ENCODE results near the gene A2M. TPM values are rescaled to one million over a fixed set of nuclear protein-coding genes. Genes with fewer than 3 reads are reported as not detected.

The A2M gene
- total and polyA plus RNA-seq, 2 of the 13 experiments (the other 11 are each of a cell fraction or from before 2014, with no cell fraction given), result 2,807 to 6,551 TPM

DNA sequence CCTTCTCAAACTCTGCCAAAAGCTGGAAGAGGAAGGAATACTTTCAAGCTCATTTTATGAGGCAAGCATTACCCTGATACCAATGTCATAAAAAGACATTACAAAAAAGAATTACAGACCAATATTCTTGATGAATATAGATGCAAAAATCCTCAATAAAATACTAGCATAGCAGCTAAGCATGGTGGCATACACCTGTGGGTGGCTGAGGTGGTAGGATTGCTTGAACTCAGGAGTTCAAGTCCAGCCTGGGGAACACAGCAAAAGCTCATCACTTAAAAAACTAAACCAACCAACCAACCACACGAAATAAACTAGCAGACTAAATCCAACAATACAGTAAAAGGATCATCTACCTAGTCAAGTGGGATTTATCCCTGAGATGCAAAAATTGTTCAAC is 29.6 kb downstream of the A2M start:
- FAIRE-seq, result no peak
- Histone ChIP-seq H3K79me2 (ENCODE audit: insufficient read depth, low read length) (peaks cover 60% of the 10 kb centered on the region), H3K4me2 (ENCODE audit: low read depth, low read length) (peak overlapping the region; percentile 5; the same call in 1 of the 2 replicates), H3K9me3 (ENCODE audit: low read length) (no peaks in the 10 kb centered on the region), H3K27me3 (ENCODE audit: control insufficient read depth in 1 of 2, insufficient read depth in 2 of 2, low read length in 2 of 2) (no peaks in the 10 kb centered on the region), H3K9ac (ENCODE audit: insufficient read depth, low read depth, low read length) (no peak overlapping the region), H3K36me3 (replicated peaks in 1 of 2; ENCODE audit: control insufficient read depth in 1 of 2, insufficient read depth in 2 of 2, low read length in 2 of 2) (peaks cover 22 to 91% of the 10 kb centered on the region in 2 experiments), H3K4me3 (replicated peaks in 1 of 3; ENCODE audit: insufficient read depth in 1 of 3, low read depth in 2 of 3, low read length in 3 of 3) (no peak overlapping the region), H3K27ac (ENCODE audit: extremely low read length, insufficient read depth, low read length) (no peak overlapping the region), H4K20me1 (ENCODE audit: insufficient read depth, low read length) (peaks cover 81% of the 10 kb centered on the region), H2AFZ (ENCODE audit: low read length) (no peak overlapping the region), H3K4me1 (ENCODE audit: insufficient read depth, low read length) (peaks cover 56% of the 10 kb centered on the region)
- TF ChIP-seq POLR2A (IDR thresholded peaks at IDR 0.05; ENCODE audit: insufficient read depth in 1 of 2, low read depth in 2 of 2, low read length in 2 of 2), result peak in 1 of 2 experiments; percentile 29; a peak in 1 of 4 replicates
- TF ChIP-seq RBM22 (optimal IDR thresholded peaks at IDR 0.05; ENCODE audit: low read length), result peak; percentile 90
- TF ChIP-seq, protein P1, sequence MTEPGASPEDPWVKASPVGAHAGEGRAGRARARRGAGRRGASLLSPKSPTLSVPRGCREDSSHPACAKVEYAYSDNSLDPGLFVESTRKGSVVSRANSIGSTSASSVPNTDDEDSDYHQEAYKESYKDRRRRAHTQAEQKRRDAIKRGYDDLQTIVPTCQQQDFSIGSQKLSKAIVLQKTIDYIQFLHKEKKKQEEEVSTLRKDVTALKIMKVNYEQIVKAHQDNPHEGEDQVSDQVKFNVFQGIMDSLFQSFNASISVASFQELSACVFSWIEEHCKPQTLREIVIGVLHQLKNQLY (CRISPR knock-in tag; IDR thresholded peaks at IDR 0.05), result no peak
- TF ChIP-seq RBFOX2 (IDR thresholded peaks at IDR 0.05; ENCODE audit: low read depth, low read length), result peak; percentile 61
- TF ChIP-seq, protein P2, sequence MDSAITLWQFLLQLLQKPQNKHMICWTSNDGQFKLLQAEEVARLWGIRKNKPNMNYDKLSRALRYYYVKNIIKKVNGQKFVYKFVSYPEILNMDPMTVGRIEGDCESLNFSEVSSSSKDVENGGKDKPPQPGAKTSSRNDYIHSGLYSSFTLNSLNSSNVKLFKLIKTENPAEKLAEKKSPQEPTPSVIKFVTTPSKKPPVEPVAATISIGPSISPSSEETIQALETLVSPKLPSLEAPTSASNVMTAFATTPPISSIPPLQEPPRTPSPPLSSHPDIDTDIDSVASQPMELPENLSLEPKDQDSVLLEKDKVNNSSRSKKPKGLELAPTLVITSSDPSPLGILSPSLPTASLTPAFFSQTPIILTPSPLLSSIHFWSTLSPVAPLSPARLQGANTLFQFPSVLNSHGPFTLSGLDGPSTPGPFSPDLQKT (CRISPR knock-in tag; IDR thresholded peaks at IDR 0.05; ENCODE audit: borderline replicate concordance), result no peak
- peak; percentile 60; the same call in 1 of the 2 replicates for TF ChIP-seq POLR2G (IDR thresholded peaks at IDR 0.05; ENCODE audit: low read depth, low read length)
- TF ChIP-seq MAF1 (CRISPR knock-in tag; IDR thresholded peaks at IDR 0.05; ENCODE audit: borderline replicate concordance), result no peak
- TF ChIP-seq ZNF710 (CRISPR knock-in tag; IDR thresholded peaks at IDR 0.05; ENCODE audit: borderline replicate concordance), result no peak
- TF ChIP-seq MIXL1 (CRISPR knock-in tag; IDR thresholded peaks at IDR 0.05), result no peak
- TF ChIP-seq CEBPG (CRISPR knock-in tag; IDR thresholded peaks at IDR 0.05), result no peak
- no peak for TF ChIP-seq CREB3 (CRISPR knock-in tag; IDR thresholded peaks at IDR 0.05)
- no peak for TF ChIP-seq NFATC3 (CRISPR knock-in tag; IDR thresholded peaks at IDR 0.05)
- no peak for ATAC-seq
- ChIA-PET CTCF (ENCODE audit: low intra/inter-chr PET ratio, low total read pairs) (no interaction called here), POLR2A (interaction anchor here (0.8 to 2.5 kb wide), 5 partner anchors 9 to 21 kb away, joined by 3 to 6 read pairs (median 3); no protein-coding TSS in a partner anchor)
- no peak for DNase-seq (ENCODE audit: low spot score)
- 96% methylated on average over 1 of the region's 1 CpG for WGBS (ENCODE audit: low lambda C conversion rate)
- in situ Hi-C loops (cut with HindIII; ENCODE audit: extremely low pct_ligation_motif_present, low pct_unique_long_range_greater_than_20kb) (no loop called here), intact Hi-C loops (cut with micrococcal nuclease; ENCODE audit: unreplicated experiment) (no loop called here)
- BruUV-seq (replicated peaks), result no TSS peak

All from HepG2 (cell line).